ENCODE results near the gene SGSM2.

GRCh38 chr17:2377659-2378058, 40.4 kb downstream of the SGSM2 start:
- TF ChIP-seq, protein P1, sequence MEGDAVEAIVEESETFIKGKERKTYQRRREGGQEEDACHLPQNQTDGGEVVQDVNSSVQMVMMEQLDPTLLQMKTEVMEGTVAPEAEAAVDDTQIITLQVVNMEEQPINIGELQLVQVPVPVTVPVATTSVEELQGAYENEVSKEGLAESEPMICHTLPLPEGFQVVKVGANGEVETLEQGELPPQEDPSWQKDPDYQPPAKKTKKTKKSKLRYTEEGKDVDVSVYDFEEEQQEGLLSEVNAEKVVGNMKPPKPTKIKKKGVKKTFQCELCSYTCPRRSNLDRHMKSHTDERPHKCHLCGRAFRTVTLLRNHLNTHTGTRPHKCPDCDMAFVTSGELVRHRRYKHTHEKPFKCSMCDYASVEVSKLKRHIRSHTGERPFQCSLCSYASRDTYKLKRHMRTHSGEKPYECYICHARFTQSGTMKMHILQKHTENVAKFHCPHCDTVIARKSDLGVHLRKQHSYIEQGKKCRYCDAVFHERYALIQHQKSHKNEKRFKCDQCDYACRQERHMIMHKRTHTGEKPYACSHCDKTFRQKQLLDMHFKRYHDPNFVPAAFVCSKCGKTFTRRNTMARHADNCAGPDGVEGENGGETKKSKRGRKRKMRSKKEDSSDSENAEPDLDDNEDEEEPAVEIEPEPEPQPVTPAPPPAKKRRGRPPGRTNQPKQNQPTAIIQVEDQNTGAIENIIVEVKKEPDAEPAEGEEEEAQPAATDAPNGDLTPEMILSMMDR (IDR thresholded peaks at IDR 0.05 in 8 of 11, conservative IDR thresholded peaks at IDR 0.05 in 3 of 11), result no peak
- TF ChIP-seq POLR2A (IDR thresholded peaks at IDR 0.05), result no peak
